H1 (cell line): ENCODE data around the gene ARHGAP26.

Experiments used
- CBX5 ChIP-seq: fragments of 300-800, 300-1000 bp; sonication (generic); IDR thresholded peaks from 2 replicates; pipeline ENCODE4 v1.7.1; 2016; ENCODE audit warnings: antibody characterized with exemption, low read length, low read depth
- CBX8 ChIP-seq: fragments of 300-800, 300-1000 bp; sonication (generic); IDR thresholded peaks from 2 replicates; pipeline ENCODE4 v1.7.1; 2016; ENCODE audit warnings: low read depth, low read length, borderline replicate concordance
- CREB1 ChIP-seq: IDR thresholded peaks from 2 replicates; pipeline ENCODE4 v1.6.1; 2012; ENCODE audit warnings: inconsistent platforms
- JUN ChIP-seq: IDR thresholded peaks from 2 replicates; pipeline ENCODE4 v1.6.1; 2011; ENCODE audit warnings: low read depth, mild to moderate bottlenecking, improper control_type of control experiment, low read length
- MAFK ChIP-seq: IDR thresholded peaks from 2 replicates; pipeline ENCODE4 v1.6.1; 2012; ENCODE audit warnings: low read depth, mild to moderate bottlenecking, improper control_type of control experiment, low read length
- POLR2A ChIP-seq, 2 experiments: IDR thresholded peaks; 1 replicate in 1 of 2; 2 replicates in 1 of 2; pipeline ENCODE4 v1.6.1; 2011; ENCODE audit warnings: low read depth in 2 of 2, low read length in 2 of 2, mild to moderate bottlenecking in 2 of 2; ENCODE audit errors: control extremely low read depth in 1 of 2
- POLR2AphosphoS5 ChIP-seq: IDR thresholded peaks from 2 replicates; pipeline ENCODE4 v1.6.1; 2011; ENCODE audit warnings: low read depth, low read length
- RAD21 ChIP-seq, 2 experiments: IDR thresholded peaks in 1 of 2; conservative IDR thresholded peaks in 1 of 2; 2 replicates each; pipeline ENCODE4 v1.6.1; 2011; ENCODE audit warnings: low read depth in 2 of 2, low read length in 2 of 2, improper control_type of control experiment in 1 of 2, inconsistent platforms in 1 of 2, mild to moderate bottlenecking in 1 of 2, moderate library complexity in 1 of 2
- RXRA ChIP-seq: IDR thresholded peaks from 2 replicates; pipeline ENCODE4 v1.6.1; 2011; ENCODE audit warnings: low read depth, mild to moderate bottlenecking, low read length, moderate library complexity; ENCODE audit not compliant: insufficient read depth
- TF ChIP-seq, protein P1 (sequence below): IDR thresholded peaks from 2 replicates; pipeline ENCODE4 v1.6.1; 2011; ENCODE audit warnings: low read depth, mild to moderate bottlenecking, low read length; ENCODE audit not compliant: insufficient read depth
- TF ChIP-seq, protein P2 (sequence below), 3 experiments: IDR thresholded peaks; 1 replicate in 2 of 3; 2 replicates in 1 of 3; pipeline versions ENCODE4 v1.5.1 to v1.6.1; 2011; ENCODE audit warnings: low read length in 3 of 3, mild to moderate bottlenecking in 3 of 3, inconsistent platforms in 2 of 3, low read depth in 1 of 3, moderate library complexity in 1 of 3; ENCODE audit not compliant: insufficient read depth in 1 of 3; ENCODE audit errors: control extremely low read depth in 1 of 3

DNA sequence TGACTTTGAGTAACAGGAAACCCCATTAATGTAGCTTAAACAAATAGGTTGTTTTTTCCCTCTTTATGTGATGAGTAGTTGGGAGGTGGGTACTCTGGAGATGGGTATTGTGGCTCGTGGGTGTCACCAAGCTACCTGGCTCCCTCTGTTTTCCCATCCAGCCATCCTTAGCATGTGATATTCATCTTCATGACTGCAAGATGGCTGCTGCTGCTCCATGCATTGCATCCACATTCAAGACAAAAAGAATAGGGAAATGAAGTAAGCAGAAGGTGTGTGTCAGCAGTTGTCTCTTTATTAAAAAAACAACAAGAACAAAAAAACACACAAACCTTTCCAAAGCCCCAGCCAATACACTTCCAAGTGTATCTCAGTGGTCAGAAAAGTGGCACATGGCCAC lies 6.5 kb upstream of the ARHGAP26 start:
- no peak for TF ChIP-seq CBX8
- TF ChIP-seq POLR2A (IDR thresholded peaks at IDR 0.05; ENCODE audit: control extremely low read depth in 1 of 2, low read depth in 2 of 2, low read length in 2 of 2), result no peak
- no peak for TF ChIP-seq MAFK
- TF ChIP-seq JUN, result no peak
- TF ChIP-seq RAD21 (IDR thresholded peaks at IDR 0.05 in 1 of 2, conservative IDR thresholded peaks at IDR 0.05 in 1 of 2; ENCODE audit: low read depth in 2 of 2, low read length in 2 of 2), result no peak
- TF ChIP-seq, protein P1, sequence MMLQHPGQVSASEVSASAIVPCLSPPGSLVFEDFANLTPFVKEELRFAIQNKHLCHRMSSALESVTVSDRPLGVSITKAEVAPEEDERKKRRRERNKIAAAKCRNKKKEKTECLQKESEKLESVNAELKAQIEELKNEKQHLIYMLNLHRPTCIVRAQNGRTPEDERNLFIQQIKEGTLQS, result no peak
- TF ChIP-seq, protein P2, sequence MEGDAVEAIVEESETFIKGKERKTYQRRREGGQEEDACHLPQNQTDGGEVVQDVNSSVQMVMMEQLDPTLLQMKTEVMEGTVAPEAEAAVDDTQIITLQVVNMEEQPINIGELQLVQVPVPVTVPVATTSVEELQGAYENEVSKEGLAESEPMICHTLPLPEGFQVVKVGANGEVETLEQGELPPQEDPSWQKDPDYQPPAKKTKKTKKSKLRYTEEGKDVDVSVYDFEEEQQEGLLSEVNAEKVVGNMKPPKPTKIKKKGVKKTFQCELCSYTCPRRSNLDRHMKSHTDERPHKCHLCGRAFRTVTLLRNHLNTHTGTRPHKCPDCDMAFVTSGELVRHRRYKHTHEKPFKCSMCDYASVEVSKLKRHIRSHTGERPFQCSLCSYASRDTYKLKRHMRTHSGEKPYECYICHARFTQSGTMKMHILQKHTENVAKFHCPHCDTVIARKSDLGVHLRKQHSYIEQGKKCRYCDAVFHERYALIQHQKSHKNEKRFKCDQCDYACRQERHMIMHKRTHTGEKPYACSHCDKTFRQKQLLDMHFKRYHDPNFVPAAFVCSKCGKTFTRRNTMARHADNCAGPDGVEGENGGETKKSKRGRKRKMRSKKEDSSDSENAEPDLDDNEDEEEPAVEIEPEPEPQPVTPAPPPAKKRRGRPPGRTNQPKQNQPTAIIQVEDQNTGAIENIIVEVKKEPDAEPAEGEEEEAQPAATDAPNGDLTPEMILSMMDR (IDR thresholded peaks at IDR 0.05; ENCODE audit: control extremely low read depth in 1 of 3, insufficient read depth in 1 of 3, low read depth in 1 of 3, low read length in 3 of 3), result no peak
- no peak for TF ChIP-seq CBX5
- TF ChIP-seq CREB1, result no peak
- TF ChIP-seq POLR2AphosphoS5, result no peak
- TF ChIP-seq RXRA, result no peak
